Trophoblast cell (in vitro differentiated cells and primary cell): ENCODE results near the gene PALS2.

Experiments
- DNase-seq, 2 donors: peaks; one replicate each; pipeline ENCODE4 v3.0.0-alpha.2; 2016
- H2AFZ ChIP-seq: 2 replicates; pipeline ENCODE4 v1.6.1; 2013; ENCODE audit warnings: low read length, moderate library complexity, mild to moderate bottlenecking; ENCODE audit not compliant: insufficient read depth, poor library complexity
- H2AK5ac ChIP-seq: 2 replicates; pipeline ENCODE4 v1.6.1; 2013; ENCODE audit warnings: mild to moderate bottlenecking, low read length
- H2BK120ac ChIP-seq: 2 replicates; pipeline ENCODE4 v1.6.1; 2013; ENCODE audit warnings: low read length, mild to moderate bottlenecking, moderate library complexity; ENCODE audit not compliant: insufficient read depth, poor library complexity
- H2BK12ac ChIP-seq: 2 replicates; pipeline ENCODE4 v1.6.1; 2013; ENCODE audit warnings: mild to moderate bottlenecking, low read length, moderate library complexity
- H2BK5ac ChIP-seq: 2 replicates; pipeline ENCODE4 v1.6.1; 2013; ENCODE audit warnings: low read length, low read depth, moderate library complexity, mild to moderate bottlenecking; ENCODE audit not compliant: poor library complexity
- H3K14ac ChIP-seq: 2 replicates; pipeline ENCODE4 v1.6.1; 2013; ENCODE audit warnings: mild to moderate bottlenecking, low read length
- H3K18ac ChIP-seq: 2 replicates; pipeline ENCODE4 v1.6.1; 2013; ENCODE audit warnings: mild to moderate bottlenecking, low read length
- H3K23ac ChIP-seq: 2 replicates; pipeline ENCODE4 v1.6.1; 2013; ENCODE audit warnings: low read length
- H3K27ac ChIP-seq: 2 replicates; pipeline ENCODE4 v1.5.1; 2013; ENCODE audit warnings: low read depth, mild to moderate bottlenecking, inconsistent platforms, low read length, moderate library complexity
- H3K27me3 ChIP-seq: 2 replicates; pipeline ENCODE4 v1.6.1; 2013; ENCODE audit warnings: inconsistent platforms, mild to moderate bottlenecking, low read length, moderate library complexity; ENCODE audit not compliant: insufficient read depth
- H3K36me3 ChIP-seq, 2 experiments: 1 replicate in 1 of 2; 2 replicates in 1 of 2; pipeline ENCODE4 v1.6.1; 2013; ENCODE audit warnings: low read length in 2 of 2, mild to moderate bottlenecking in 2 of 2, moderate library complexity in 1 of 2; ENCODE audit not compliant: insufficient read depth in 2 of 2, control insufficient read depth in 1 of 2
- H3K4ac ChIP-seq: 2 replicates; pipeline ENCODE4 v1.6.1; 2013; ENCODE audit warnings: low read depth, mild to moderate bottlenecking, low read length, moderate library complexity
- H3K4me1 ChIP-seq, 2 experiments: 1 replicate in 1 of 2; 2 replicates in 1 of 2; pipeline ENCODE4 v1.6.1; 2013; ENCODE audit warnings: low read length in 2 of 2, mild to moderate bottlenecking in 2 of 2, moderate library complexity in 1 of 2; ENCODE audit not compliant: insufficient read depth in 2 of 2, control insufficient read depth in 1 of 2
- H3K4me2 ChIP-seq: 2 replicates; pipeline ENCODE4 v1.6.1; 2013; ENCODE audit warnings: inconsistent platforms, mild to moderate bottlenecking, low read length, moderate library complexity
- H3K4me3 ChIP-seq: 2 replicates; pipeline ENCODE4 v1.5.1; 2013; ENCODE audit warnings: mild to moderate bottlenecking, low read depth, low read length, inconsistent platforms
- H3K79me1 ChIP-seq: one replicate; pipeline ENCODE4 v1.6.1; 2013; ENCODE audit warnings: low read length
- H3K79me2 ChIP-seq: 2 replicates; pipeline ENCODE4 v1.6.1; 2013; ENCODE audit warnings: low read length, mild to moderate bottlenecking; ENCODE audit not compliant: control insufficient read depth, insufficient read depth, poor library complexity
- H3K9ac ChIP-seq: 2 replicates; pipeline ENCODE4 v1.6.1; 2013; ENCODE audit warnings: mild to moderate bottlenecking, low read length
- H3K9me3 ChIP-seq: 2 replicates; pipeline ENCODE4 v1.6.1; 2013; ENCODE audit warnings: low read depth, mild to moderate bottlenecking, control low read depth, inconsistent platforms, low read length; ENCODE audit not compliant: insufficient read depth
- H4K12ac ChIP-seq: 2 replicates; pipeline ENCODE4 v1.6.1; 2013; ENCODE audit warnings: low read depth, mild to moderate bottlenecking, low read length, moderate library complexity
- H4K8ac ChIP-seq: 2 replicates; pipeline ENCODE4 v1.6.1; 2013; ENCODE audit warnings: low read depth, mild to moderate bottlenecking, low read length, moderate library complexity
- H4K91ac ChIP-seq: one replicate; pipeline ENCODE4 v1.6.1; 2013; ENCODE audit warnings: low read depth, mild to moderate bottlenecking, low read length, moderate library complexity
- WGBS: extraction: QIAGEN DNeasy Blood & Tissue Kit; methylation state at CpG from one replicate; pipeline ENCODE4 v1.1.7; 2013; ENCODE audit warnings: missing lambda C conversion rate; ENCODE audit not compliant: insufficient read length, insufficient coverage; ENCODE audit errors: extremely low coverage; 5-methylcytosine and 5-hydroxymethylcytosine counted together

PALS2 gene

DNA sequence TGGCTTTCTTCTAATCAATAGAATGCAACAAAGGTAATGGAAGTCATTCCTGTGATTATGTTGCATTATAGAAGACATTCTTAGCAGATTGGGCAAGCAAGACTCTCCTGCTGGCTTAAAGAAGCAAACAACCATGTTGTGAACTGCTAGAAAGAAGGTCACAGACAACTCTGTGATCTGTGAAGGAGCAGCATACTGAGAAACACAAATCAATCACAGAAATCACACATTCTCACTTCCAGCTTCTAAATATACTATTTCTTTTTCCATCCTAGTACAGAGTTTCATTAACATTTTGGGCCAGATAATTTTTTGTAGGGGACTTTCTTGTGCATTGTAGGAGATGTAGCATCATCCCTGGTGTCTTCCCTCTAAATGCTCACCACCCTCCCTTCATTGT, 28.0 kb upstream of the PALS2 start:
- Histone ChIP-seq H3K36me3 (no peaks in the 10 kb centered on the region), H3K4me2 (no peak overlapping the region), H2BK12ac (no peak overlapping the region), H3K4ac (no peak overlapping the region), H3K18ac (no peak overlapping the region), H3K23ac (no peak overlapping the region), H3K79me2 (no peaks in the 10 kb centered on the region), H3K4me3 (no peak overlapping the region), H4K91ac (no peak overlapping the region), H2AK5ac (no peak overlapping the region), H3K4me1 (no peaks in the 10 kb centered on the region), H2BK5ac (no peak overlapping the region), H2AFZ (no peak overlapping the region), H3K79me1 (no peaks in the 10 kb centered on the region), H3K27me3 (no peaks in the 10 kb centered on the region), H3K14ac (no peak overlapping the region), H3K9me3 (peaks cover 1% of the 10 kb centered on the region), H4K12ac (no peak overlapping the region), H3K27ac (no peak overlapping the region), H3K9ac (no peak overlapping the region), H2BK120ac (no peak overlapping the region), H4K8ac (no peak overlapping the region)
- DNase-seq = no peak

DNA sequence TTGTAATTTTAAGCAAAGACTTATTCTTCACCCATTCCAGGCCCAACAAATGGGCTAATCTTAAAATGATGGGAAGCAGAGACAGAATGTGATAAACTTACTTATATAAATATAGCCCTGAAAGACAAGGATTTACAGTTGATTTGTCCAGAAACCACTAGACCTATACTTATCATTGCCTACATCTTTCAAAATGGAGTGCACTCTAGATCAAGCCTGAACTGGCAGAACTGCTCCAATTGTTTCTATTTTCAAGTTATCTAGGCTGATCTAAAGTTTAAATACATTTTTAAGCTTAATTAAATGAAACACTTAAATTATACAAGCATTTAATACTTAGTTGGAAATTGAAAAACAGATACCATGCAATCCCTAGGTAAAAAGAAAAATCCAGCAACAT, 24.9 kb upstream of the PALS2 start:
- Histone ChIP-seq H3K27me3 (no peaks in the 10 kb centered on the region), H3K9me3 (peaks cover 1% of the 10 kb centered on the region), H2AFZ (no peak overlapping the region), H3K4ac (no peak overlapping the region), H3K36me3 (no peaks in the 10 kb centered on the region), H3K14ac (no peak overlapping the region), H2BK12ac (no peak overlapping the region), H3K27ac (no peak overlapping the region), H3K18ac (no peak overlapping the region), H3K4me1 (no peaks in the 10 kb centered on the region), H2BK5ac (no peak overlapping the region), H3K4me3 (no peak overlapping the region), H4K8ac (no peak overlapping the region), H3K79me2 (no peaks in the 10 kb centered on the region), H3K9ac (no peak overlapping the region), H3K23ac (no peak overlapping the region), H4K12ac (no peak overlapping the region), H2AK5ac (no peak overlapping the region), H4K91ac (no peak overlapping the region), H3K4me2 (no peak overlapping the region), H2BK120ac (no peak overlapping the region), H3K79me1 (no peaks in the 10 kb centered on the region)
- DNase-seq = no peak

DNA sequence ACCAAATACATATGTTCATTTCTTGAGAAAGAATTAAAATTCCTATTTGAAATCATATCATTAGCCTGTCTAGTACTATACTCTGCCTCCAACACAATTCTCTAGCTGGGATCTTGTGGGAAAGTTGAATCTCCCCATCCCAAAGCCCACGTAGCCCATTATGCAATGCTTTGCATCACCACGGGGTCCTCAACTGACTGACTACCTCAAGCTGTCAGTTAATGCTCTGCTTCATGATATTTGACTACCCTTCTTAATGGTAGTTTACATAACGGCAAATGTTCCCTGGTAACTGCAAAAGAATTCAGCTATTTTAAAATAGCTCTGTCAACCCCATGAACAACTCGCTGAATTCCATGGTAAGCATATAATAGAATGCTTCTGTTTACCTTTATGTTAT, 23.3 kb upstream of the PALS2 start:
- Histone ChIP-seq H3K14ac (no peak overlapping the region), H3K4me1 (no peaks in the 10 kb centered on the region), H4K91ac (no peak overlapping the region), H3K79me2 (no peaks in the 10 kb centered on the region), H3K4ac (no peak overlapping the region), H3K9me3 (no peaks in the 10 kb centered on the region), H3K36me3 (no peaks in the 10 kb centered on the region), H3K27ac (no peak overlapping the region), H2BK5ac (no peak overlapping the region), H2AFZ (no peak overlapping the region), H2BK12ac (no peak overlapping the region), H2BK120ac (no peak overlapping the region), H4K12ac (no peak overlapping the region), H3K79me1 (no peaks in the 10 kb centered on the region), H3K23ac (no peak overlapping the region), H2AK5ac (no peak overlapping the region), H3K4me2 (no peak overlapping the region), H3K4me3 (no peak overlapping the region), H3K27me3 (no peaks in the 10 kb centered on the region), H3K18ac (no peak overlapping the region), H4K8ac (no peak overlapping the region), H3K9ac (no peak overlapping the region)
- no CpG with 5 or more reads among the region's 4 CpGs for WGBS
- DNase-seq = no peak

DNA sequence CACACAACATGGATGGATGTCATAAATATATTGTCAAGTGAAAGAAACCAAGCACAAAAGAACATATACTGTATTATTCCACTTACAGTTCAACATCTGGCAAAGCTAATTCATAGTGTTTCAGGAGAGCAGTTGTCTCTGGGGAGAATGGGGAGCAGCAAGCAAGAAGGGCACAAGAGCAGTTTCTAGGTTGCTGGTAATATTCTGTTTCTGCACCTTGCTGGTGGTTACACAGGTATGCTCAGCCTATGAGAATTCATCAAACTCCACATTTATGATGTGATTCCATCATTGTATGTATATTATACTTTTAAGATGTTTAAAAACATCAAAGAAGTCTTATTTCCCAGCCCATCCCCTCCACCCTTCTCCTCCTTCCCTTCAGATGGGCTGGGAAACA, 18.1 kb upstream of the PALS2 start:
- no peak overlapping the region for H3K4me3 ChIP-seq
- H3K18ac ChIP-seq = no peak overlapping the region
- no peaks in the 10 kb centered on the region for H3K9me3 ChIP-seq
- no peak overlapping the region for H4K8ac ChIP-seq
- no peak overlapping the region for H4K12ac ChIP-seq
- H3K14ac ChIP-seq = no peak overlapping the region
- no peak overlapping the region for H4K91ac ChIP-seq
- DNase-seq = no peak
- no peak overlapping the region for H3K4me2 ChIP-seq
- no peaks in the 10 kb centered on the region for H3K79me2 ChIP-seq
- H3K23ac ChIP-seq = no peak overlapping the region
- no peak overlapping the region for H2AK5ac ChIP-seq
- H2BK12ac ChIP-seq = no peak overlapping the region
- no peaks in the 10 kb centered on the region for H3K79me1 ChIP-seq
- no peak overlapping the region for H3K4ac ChIP-seq
- no peak overlapping the region for H3K27ac ChIP-seq
- H2BK5ac ChIP-seq = no peak overlapping the region
- H3K36me3 ChIP-seq = no peaks in the 10 kb centered on the region
- H3K4me1 ChIP-seq = no peaks in the 10 kb centered on the region
- H2AFZ ChIP-seq = no peak overlapping the region
- H2BK120ac ChIP-seq = no peak overlapping the region
- no peak overlapping the region for H3K9ac ChIP-seq
- no peaks in the 10 kb centered on the region for H3K27me3 ChIP-seq

DNA sequence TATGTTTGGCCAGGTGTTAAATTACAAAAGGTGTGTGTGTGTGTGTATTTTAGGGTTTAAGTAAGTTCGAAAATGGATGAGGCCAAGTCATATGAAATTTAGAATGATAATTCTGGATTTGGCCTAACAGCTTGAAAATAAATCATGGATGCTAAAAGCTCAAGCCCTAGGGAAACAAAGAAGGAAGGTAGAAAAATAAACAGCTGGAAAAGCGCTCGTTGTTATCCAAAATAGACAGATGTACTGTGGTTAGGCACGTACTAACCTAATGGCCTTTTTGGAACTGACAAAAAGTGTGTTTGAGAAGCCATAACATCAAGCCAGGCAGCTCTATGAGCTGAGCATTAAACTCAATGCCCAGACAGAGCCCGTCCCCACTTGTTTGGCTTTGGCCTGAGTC, 17.5 kb upstream of the PALS2 start:
- Histone ChIP-seq H3K79me2 (no peaks in the 10 kb centered on the region), H3K27me3 (no peaks in the 10 kb centered on the region), H3K23ac (no peak overlapping the region), H4K91ac (no peak overlapping the region), H2BK5ac (no peak overlapping the region), H3K4me3 (no peak overlapping the region), H2AK5ac (no peak overlapping the region), H3K14ac (no peak overlapping the region), H3K18ac (no peak overlapping the region), H2BK120ac (no peak overlapping the region), H3K4me1 (no peaks in the 10 kb centered on the region), H3K4me2 (no peak overlapping the region), H3K9ac (no peak overlapping the region), H4K8ac (no peak overlapping the region), H3K36me3 (no peaks in the 10 kb centered on the region), H4K12ac (no peak overlapping the region), H3K4ac (no peak overlapping the region), H3K79me1 (no peaks in the 10 kb centered on the region), H2AFZ (no peak overlapping the region), H2BK12ac (no peak overlapping the region), H3K27ac (no peak overlapping the region), H3K9me3 (no peaks in the 10 kb centered on the region)
- WGBS = 100% methylated on average over 1 of the region's 5 CpGs
- no peak for DNase-seq
